B cell (primary cell): ENCODE data around the gene GMCL2. TPM values are rescaled to one million over a fixed set of nuclear protein-coding genes. Genes with fewer than 3 reads are reported as not detected.
A peak's percentile ranks its signal among the peaks of the same experiment; 100 is the strongest.

ENCODE experiments used
- ATAC-seq: fragments of 200-7000 bp; cut with Tn5 transposase; one replicate; pipeline ENCODE4 v1.10.0; 2021; ENCODE audit warnings: low read depth, mild to moderate bottlenecking, moderate number of reproducible peaks, moderate library complexity
- CTCF ChIA-PET: fragments of 350-600 bp; sonication (Branson Sonifier 250); formaldehyde crosslinking; loops from one replicate; lab custom pipeline; 2021; ENCODE audit warnings: antibody characterized with exemption, inconsistent platforms; lab: Charles Lee
- POLR2A ChIA-PET: fragments of 350-600 bp; sonication (Branson Sonifier 250); formaldehyde crosslinking; loops from one replicate; lab custom pipeline; 2021; ENCODE audit warnings: antibody characterized with exemption; lab: Charles Lee
- DNase-seq: peaks from one replicate; pipeline ENCODE4 v3.0.0; 2013
- H2AFZ ChIP-seq: 2 replicates; pipeline ENCODE4 v1.6.1; 2012; ENCODE audit warnings: mild to moderate bottlenecking, low read depth, low read length; ENCODE audit not compliant: insufficient read depth, poor library complexity, severe bottlenecking
- H3K27ac ChIP-seq, 2 donors: 1 replicate in 1 of 2; 2 replicates in 1 of 2; pipeline ENCODE4 v1.5.1; 2012 to 2013; ENCODE audit warnings: low read length in 2 of 2, mild to moderate bottlenecking in 2 of 2, moderate library complexity in 1 of 2
- H3K27me3 ChIP-seq, 4 experiments: fragments of 200-600 bp in 1 of 4; sonication (generic) in 1 of 4; replicated peaks in 1 of 4; 1 replicate in 2 of 4; 2 replicates in 2 of 4; pipeline versions ENCODE4 v1.6.1 to v1.7.0; 2013 to 2016; ENCODE audit warnings: low read length in 3 of 4, mild to moderate bottlenecking in 2 of 4, mixed read lengths in 1 of 4, moderate library complexity in 1 of 4; ENCODE audit not compliant: insufficient read depth in 4 of 4, control insufficient read depth in 3 of 4; ENCODE audit errors: control extremely low read depth in 1 of 4
- H3K36me3 ChIP-seq, 2 experiments: replicated peaks in 1 of 2; 1 replicate in 1 of 2; 2 replicates in 1 of 2; pipeline versions ENCODE4 v1.6.1 to v1.7.1; 2013; ENCODE audit warnings: low read length in 1 of 2; ENCODE audit not compliant: insufficient read depth in 2 of 2, control insufficient read depth in 1 of 2; ENCODE audit errors: control extremely low read depth in 1 of 2, extremely low read depth in 1 of 2
- H3K4me1 ChIP-seq, 2 donors: fragments of 200-600 bp in 1 of 2; sonication (generic) in 1 of 2; 1 replicate in 1 of 2; 2 replicates in 1 of 2; pipeline versions ENCODE4 v1.5.1 to v1.6.1; 2013 to 2017; ENCODE audit warnings: low read length in 2 of 2; ENCODE audit not compliant: control insufficient read depth in 2 of 2, insufficient read depth in 2 of 2
- H3K4me2 ChIP-seq: replicated peaks from 2 replicates; pipeline ENCODE3; 2012; ENCODE audit warnings: mild to moderate bottlenecking, low read depth, low read length; ENCODE audit not compliant: poor library complexity, severe bottlenecking
- H3K4me3 ChIP-seq, 5 experiments: fragments of 200-600 bp in 1 of 5; sonication (generic) in 1 of 5; 1 replicate in 3 of 5; 2 replicates in 2 of 5; pipeline versions ENCODE4 v1.5.1 to v1.7.0; 2011 to 2016; ENCODE audit warnings: low read length in 4 of 5, mild to moderate bottlenecking in 4 of 5, low read depth in 2 of 5, control low read depth in 1 of 5, moderate library complexity in 1 of 5; ENCODE audit not compliant: insufficient read depth in 1 of 5; ENCODE audit errors: control extremely low read depth in 1 of 5, extremely low read depth in 1 of 5
- H3K79me2 ChIP-seq: fragments of 200-600 bp; sonication (generic); one replicate; pipeline ENCODE4 v1.6.0; 2016; ENCODE audit warnings: low read length; ENCODE audit not compliant: control insufficient read depth, insufficient read depth
- H3K9ac ChIP-seq: fragments of 200-600 bp; sonication (generic); 2 replicates; pipeline ENCODE4 v1.6.1; 2017; ENCODE audit warnings: mild to moderate bottlenecking, low read length, moderate library complexity
- H3K9me3 ChIP-seq, 3 donors: one replicate each; pipeline versions ENCODE4 v1.6.1 to v1.7.1; 2013; ENCODE audit warnings: low read length in 2 of 3; ENCODE audit not compliant: control insufficient read depth in 2 of 3, insufficient read depth in 1 of 3; ENCODE audit errors: control extremely low read depth in 1 of 3
- H4K20me1 ChIP-seq: 2 replicates; pipeline ENCODE4 v1.6.0; 2012; ENCODE audit warnings: mild to moderate bottlenecking, low read length; ENCODE audit not compliant: insufficient read depth, control insufficient read depth, poor library complexity, severe bottlenecking
- H3K27ac Mint-ChIP-seq: one replicate; pipeline ENCODE4 v1.8.0; 2021; ENCODE audit warnings: mixed read lengths
- H3K27me3 Mint-ChIP-seq: one replicate; pipeline ENCODE4 v1.8.0; 2021; ENCODE audit warnings: mixed read lengths
- H3K4me1 Mint-ChIP-seq: one replicate; pipeline ENCODE4 v1.8.0; 2021; ENCODE audit warnings: mixed read lengths
- H3K4me3 Mint-ChIP-seq: one replicate; pipeline ENCODE4 v1.8.0; 2021; ENCODE audit warnings: mixed read lengths
- H3K9me3 Mint-ChIP-seq: one replicate; pipeline ENCODE4 v1.8.0; 2022; ENCODE audit warnings: mixed read lengths; ENCODE audit not compliant: insufficient read depth
- CTCF ChIP-seq: fragments of 200-600 bp; IDR thresholded peaks from one replicate; pipeline ENCODE4 v1.8.0; 2022; ENCODE audit warnings: antibody characterized with exemption, mild to moderate bottlenecking
- EZH2 ChIP-seq: IDR thresholded peaks from 2 replicates; pipeline ENCODE4 v1.6.1; 2012; ENCODE audit warnings: borderline replicate concordance, low read depth, mild to moderate bottlenecking, moderate library complexity, low read length; ENCODE audit not compliant: insufficient read depth, poor library complexity, severe bottlenecking
- WGBS: methylation state at CpG from one replicate; pipeline ENCODE4 v1.1.5; 2013; ENCODE audit warnings: missing lambda C conversion rate; ENCODE audit not compliant: insufficient coverage; 5-methylcytosine and 5-hydroxymethylcytosine counted together
- intact Hi-C: fragments of 100-400 bp; cut with micrococcal nuclease; formaldehyde crosslinking; loops from one replicate; pipeline ENCODE4 v1.10.0; 2022
- polyA plus RNA-seq: library from polyadenylated mRNA; depleted of rRNA; stranded (reverse); fragments of >200 nt; gene quantifications from 2 replicates; pipeline ENCODE4 v1.2.3, GENCODE V29; 2012
- total RNA-seq, 2 donors: library from RNA; stranded (reverse); fragments of 120-200 nt in 1 of 2; gene quantifications; 1 replicate in 1 of 2; 2 replicates in 1 of 2; pipeline versions ENCODE4 v1.2.3 to v1.2.4, GENCODE V29; 2013 to 2022

GMCL2 gene
- total and polyA plus RNA-seq, 2 donors (not counting 1 experiment from before 2014, with no cell fraction given): not detected

GRCh38 chr5:178234121-178234749 is 47.1 kb upstream of the GMCL2 start:
- H3K27me3 ChIP-seq: no peaks in the 10 kb centered on the region
- Mint-ChIP-seq H3K9me3 (no peaks in the 10 kb centered on the region), H3K27ac (peak overlapping the region; percentile 41), H3K27me3 (no peaks in the 10 kb centered on the region), H3K4me3 (no peak overlapping the region), H3K4me1 (peaks cover 54% of the 10 kb centered on the region)
- POLR2A ChIA-PET: no interaction called here
- H3K36me3 ChIP-seq: peaks cover 0 to 23% of the 10 kb centered on the region in 2 experiments
- H3K4me3 ChIP-seq: no peak overlapping the region
- no peak overlapping the region for H2AFZ ChIP-seq
- TF ChIP-seq CTCF: no peak
- TF ChIP-seq EZH2: no peak
- no peaks in the 10 kb centered on the region for H3K9me3 ChIP-seq
- H4K20me1 ChIP-seq: peaks cover 29% of the 10 kb centered on the region
- no peak overlapping the region for H3K27ac ChIP-seq
- no peak overlapping the region for H3K4me2 ChIP-seq
- 84% methylated on average over 6 of the region's 7 CpGs for WGBS
- peaks cover 36 to 61% of the 10 kb centered on the region in 2 donors for H3K4me1 ChIP-seq
- DNase-seq (no peak), ATAC-seq (no peak)
- H3K9ac ChIP-seq: no peak overlapping the region
- peaks cover 28% of the 10 kb centered on the region for H3K79me2 ChIP-seq
- CTCF ChIA-PET: interaction anchor here (0.6 to 2.7 kb wide), 16 partner anchors 9 to 1302 kb away, joined by 3 to 12 read pairs (median 4); partner anchors contain the start of genes HNRNPAB and NHP2
- intact Hi-C loops: loop anchor here (10.0 kb wide), 1 partner anchor 391 kb away; the partner anchor contains the start of gene CLK4

- DNase-seq: no peak
- H3K4me3 ChIP-seq: peak overlapping the region in 4 of 5 experiments; percentile 66 to 85 (median 76)
- intact Hi-C loops: loop anchor here (1.0 to 10.0 kb wide), 4 partner anchors 29 to 626 kb away; partner anchors contain the start of genes CLK4, HNRNPAB and ZNF354B
- CTCF ChIA-PET: interaction anchor here (1.7 to 2.7 kb wide), 2 partner anchors 157 to 319 kb away, joined by 4 to 12 read pairs; no protein-coding TSS in a partner anchor
- 72% methylated on average over 11 of the region's 11 CpGs for WGBS
- H4K20me1 ChIP-seq: peaks cover 41% of the 10 kb centered on the region
- H3K4me1 Mint-ChIP-seq: peaks cover 48% of the 10 kb centered on the region
- peak overlapping the region; percentile 81 for H3K4me3 Mint-ChIP-seq
- H3K36me3 ChIP-seq: peaks cover 0 to 34% of the 10 kb centered on the region in 2 experiments
- H3K9ac ChIP-seq: peak overlapping the region; percentile 73
- peaks cover 24 to 49% of the 10 kb centered on the region in 2 donors for H3K4me1 ChIP-seq
- ATAC-seq: no peak
- POLR2A ChIA-PET: interaction anchor here (1.5 to 2.7 kb wide), 2 partner anchors 26 to 28 kb away, joined by 4 to 12 read pairs; partner anchors contain the start of gene HNRNPAB
- no peaks in the 10 kb centered on the region for H3K27me3 Mint-ChIP-seq
- no peaks in the 10 kb centered on the region for H3K27me3 ChIP-seq
- peaks cover 41% of the 10 kb centered on the region for H3K79me2 ChIP-seq
- H3K9me3 ChIP-seq: no peaks in the 10 kb centered on the region
- no peaks in the 10 kb centered on the region for H3K9me3 Mint-ChIP-seq
- peak overlapping the region; percentile 81 for H2AFZ ChIP-seq
- H3K27ac ChIP-seq: peak overlapping the region; percentile 77 to 88
- TF ChIP-seq CTCF (no peak), EZH2 (no peak)
- H3K27ac Mint-ChIP-seq: peak overlapping the region; percentile 93
- H3K4me2 ChIP-seq: peak overlapping the region; percentile 86
Measured at GRCh38 chr5:178232920-178233429, 45.8 kb upstream of the GMCL2 start.
